Measurements from ENCODE around the gene ARSJ.

DNA sequence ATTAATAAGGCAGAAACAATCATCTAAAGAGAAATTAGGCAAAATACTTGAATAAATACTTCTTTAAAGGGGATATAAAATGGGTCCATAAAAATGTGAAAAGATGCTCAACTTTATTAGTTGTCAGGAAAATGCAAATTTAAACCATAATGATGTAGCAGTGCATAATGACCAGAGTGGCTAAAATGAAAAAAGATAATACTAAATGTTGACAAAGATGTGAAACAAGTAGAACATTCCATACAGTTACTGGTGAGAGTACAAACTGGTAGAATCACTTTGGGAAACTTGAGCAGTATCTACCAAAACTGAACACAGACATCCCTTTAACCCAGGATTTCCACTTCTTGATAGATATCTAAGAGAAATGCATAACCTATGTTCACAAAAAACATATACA lies 5.0 kb downstream of the ARSJ start:
- TF ChIP-seq POLR2A (IDR thresholded peaks at IDR 0.05), result no peak
- TF ChIP-seq, protein P1, sequence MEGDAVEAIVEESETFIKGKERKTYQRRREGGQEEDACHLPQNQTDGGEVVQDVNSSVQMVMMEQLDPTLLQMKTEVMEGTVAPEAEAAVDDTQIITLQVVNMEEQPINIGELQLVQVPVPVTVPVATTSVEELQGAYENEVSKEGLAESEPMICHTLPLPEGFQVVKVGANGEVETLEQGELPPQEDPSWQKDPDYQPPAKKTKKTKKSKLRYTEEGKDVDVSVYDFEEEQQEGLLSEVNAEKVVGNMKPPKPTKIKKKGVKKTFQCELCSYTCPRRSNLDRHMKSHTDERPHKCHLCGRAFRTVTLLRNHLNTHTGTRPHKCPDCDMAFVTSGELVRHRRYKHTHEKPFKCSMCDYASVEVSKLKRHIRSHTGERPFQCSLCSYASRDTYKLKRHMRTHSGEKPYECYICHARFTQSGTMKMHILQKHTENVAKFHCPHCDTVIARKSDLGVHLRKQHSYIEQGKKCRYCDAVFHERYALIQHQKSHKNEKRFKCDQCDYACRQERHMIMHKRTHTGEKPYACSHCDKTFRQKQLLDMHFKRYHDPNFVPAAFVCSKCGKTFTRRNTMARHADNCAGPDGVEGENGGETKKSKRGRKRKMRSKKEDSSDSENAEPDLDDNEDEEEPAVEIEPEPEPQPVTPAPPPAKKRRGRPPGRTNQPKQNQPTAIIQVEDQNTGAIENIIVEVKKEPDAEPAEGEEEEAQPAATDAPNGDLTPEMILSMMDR (IDR thresholded peaks at IDR 0.05), result no peak

All from heart left ventricle (tissue), 13 donors.